ENCODE results near the gene IRF2. TPM values are rescaled to one million over a fixed set of nuclear protein-coding genes. Genes with fewer than 3 reads are reported as not detected.
A peak's percentile ranks its signal among the peaks of the same experiment; 100 is the strongest.

Gene IRF2
- total RNA-seq, 3 donors from 2014 or later: 39.3 to 59.8 (median 53.5) TPM

GRCh38 chr4:184453365-184454160 is 20.8 kb downstream of the IRF2 start:
- DNase-seq (peak in 1 of 3 donors; percentile 64), ATAC-seq (peak; percentile 90)
- H3K36me3 ChIP-seq (ENCODE audit: low read depth): no peaks in the 10 kb centered on the region
- no peak overlapping the region for H3K4me3 ChIP-seq
- peaks cover 37% of the 10 kb centered on the region for H3K4me1 ChIP-seq (ENCODE audit: low read depth)
- no peaks in the 10 kb centered on the region for H3K9me3 ChIP-seq
- TF ChIP-seq, protein P1, sequence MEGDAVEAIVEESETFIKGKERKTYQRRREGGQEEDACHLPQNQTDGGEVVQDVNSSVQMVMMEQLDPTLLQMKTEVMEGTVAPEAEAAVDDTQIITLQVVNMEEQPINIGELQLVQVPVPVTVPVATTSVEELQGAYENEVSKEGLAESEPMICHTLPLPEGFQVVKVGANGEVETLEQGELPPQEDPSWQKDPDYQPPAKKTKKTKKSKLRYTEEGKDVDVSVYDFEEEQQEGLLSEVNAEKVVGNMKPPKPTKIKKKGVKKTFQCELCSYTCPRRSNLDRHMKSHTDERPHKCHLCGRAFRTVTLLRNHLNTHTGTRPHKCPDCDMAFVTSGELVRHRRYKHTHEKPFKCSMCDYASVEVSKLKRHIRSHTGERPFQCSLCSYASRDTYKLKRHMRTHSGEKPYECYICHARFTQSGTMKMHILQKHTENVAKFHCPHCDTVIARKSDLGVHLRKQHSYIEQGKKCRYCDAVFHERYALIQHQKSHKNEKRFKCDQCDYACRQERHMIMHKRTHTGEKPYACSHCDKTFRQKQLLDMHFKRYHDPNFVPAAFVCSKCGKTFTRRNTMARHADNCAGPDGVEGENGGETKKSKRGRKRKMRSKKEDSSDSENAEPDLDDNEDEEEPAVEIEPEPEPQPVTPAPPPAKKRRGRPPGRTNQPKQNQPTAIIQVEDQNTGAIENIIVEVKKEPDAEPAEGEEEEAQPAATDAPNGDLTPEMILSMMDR (IDR thresholded peaks at IDR 0.05): no peak
- intact Hi-C loops (cut with DNase I, micrococcal nuclease): no loop called here

GRCh38 chr4:184452740-184453139 is 21.6 kb downstream of the IRF2 start:
- Histone ChIP-seq H3K4me3 (no peak overlapping the region), H3K9me3 (no peaks in the 10 kb centered on the region), H3K36me3 (ENCODE audit: low read depth) (no peaks in the 10 kb centered on the region), H3K4me1 (ENCODE audit: low read depth) (peaks cover 31% of the 10 kb centered on the region)
- TF ChIP-seq, protein P1 (IDR thresholded peaks at IDR 0.05): no peak
- intact Hi-C loops (cut with DNase I, micrococcal nuclease): no loop called here
- DNase-seq (no peak), ATAC-seq (no peak)

DNA sequence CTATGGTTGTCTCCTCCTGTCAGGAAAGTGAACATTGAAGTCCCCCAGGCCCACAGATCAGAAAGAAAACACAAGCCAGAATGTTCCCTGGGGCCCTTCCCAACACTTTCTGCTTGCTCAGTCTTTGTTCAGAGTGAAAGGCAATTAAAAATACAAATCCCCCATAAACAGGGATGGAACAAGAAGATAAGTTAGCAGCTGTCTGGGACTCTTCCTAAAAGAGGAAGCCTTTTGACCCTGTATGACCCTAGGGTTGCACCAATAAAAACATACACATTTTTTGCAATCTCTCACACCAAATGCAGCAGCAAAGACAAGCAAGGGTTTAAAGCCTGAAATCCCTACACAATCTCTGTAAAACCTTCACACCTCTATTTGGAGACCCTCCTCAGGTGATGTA is 22.6 kb downstream of the IRF2 start:
- Histone ChIP-seq H3K36me3 (ENCODE audit: low read depth) (no peaks in the 10 kb centered on the region), H3K9me3 (no peaks in the 10 kb centered on the region), H3K4me1 (ENCODE audit: low read depth) (peaks cover 26% of the 10 kb centered on the region), H3K4me3 (no peak overlapping the region)
- TF ChIP-seq, protein P1 (IDR thresholded peaks at IDR 0.05): no peak
- intact Hi-C loops (cut with DNase I, micrococcal nuclease): no loop called here
- ATAC-seq (no peak), DNase-seq (no peak)

- Histone ChIP-seq H3K4me1 (ENCODE audit: low read depth) (peaks cover 30% of the 10 kb centered on the region), H3K4me3 (no peak overlapping the region), H3K36me3 (ENCODE audit: low read depth) (no peaks in the 10 kb centered on the region), H3K9me3 (no peaks in the 10 kb centered on the region)
- DNase-seq: no peak
- intact Hi-C loops (cut with DNase I, micrococcal nuclease): no loop called here
- TF ChIP-seq, protein P1 (IDR thresholded peaks at IDR 0.05): no peak
- no peak for ATAC-seq
These were observed 23.4 kb downstream of the IRF2 start for GRCh38 chr4:184450743-184451535.

- peaks cover 33% of the 10 kb centered on the region for H3K4me1 ChIP-seq (ENCODE audit: low read depth)
- no peaks in the 10 kb centered on the region for H3K9me3 ChIP-seq
- DNase-seq (no peak), ATAC-seq (no peak)
- TF ChIP-seq, protein P1 (IDR thresholded peaks at IDR 0.05): no peak
- H3K36me3 ChIP-seq (ENCODE audit: low read depth): no peaks in the 10 kb centered on the region
- no peak overlapping the region for H3K4me3 ChIP-seq
- intact Hi-C loops (cut with DNase I, micrococcal nuclease): no loop called here
These were observed 24.3 kb downstream of the IRF2 start for GRCh38 chr4:184450045-184450444.
